Measurements from ENCODE around the gene APOL6.
"Not testable (repeated sequence)": the region's sequence is repeated elsewhere in the genome, so short reads cannot be mapped to it uniquely, and the experiment has no call there.

The APOL6 gene

GRCh38 chr22:35695202-35695601 is 47.0 kb downstream of the APOL6 start:
- TF ChIP-seq EZH2 (optimal IDR thresholded peaks at IDR 0.05; ENCODE audit: low read depth, low read length) (no peak), EZH2phosphoT487 (IDR thresholded peaks at IDR 0.05; ENCODE audit: low read length) (no peak)
- TF ChIP-seq, protein P1, sequence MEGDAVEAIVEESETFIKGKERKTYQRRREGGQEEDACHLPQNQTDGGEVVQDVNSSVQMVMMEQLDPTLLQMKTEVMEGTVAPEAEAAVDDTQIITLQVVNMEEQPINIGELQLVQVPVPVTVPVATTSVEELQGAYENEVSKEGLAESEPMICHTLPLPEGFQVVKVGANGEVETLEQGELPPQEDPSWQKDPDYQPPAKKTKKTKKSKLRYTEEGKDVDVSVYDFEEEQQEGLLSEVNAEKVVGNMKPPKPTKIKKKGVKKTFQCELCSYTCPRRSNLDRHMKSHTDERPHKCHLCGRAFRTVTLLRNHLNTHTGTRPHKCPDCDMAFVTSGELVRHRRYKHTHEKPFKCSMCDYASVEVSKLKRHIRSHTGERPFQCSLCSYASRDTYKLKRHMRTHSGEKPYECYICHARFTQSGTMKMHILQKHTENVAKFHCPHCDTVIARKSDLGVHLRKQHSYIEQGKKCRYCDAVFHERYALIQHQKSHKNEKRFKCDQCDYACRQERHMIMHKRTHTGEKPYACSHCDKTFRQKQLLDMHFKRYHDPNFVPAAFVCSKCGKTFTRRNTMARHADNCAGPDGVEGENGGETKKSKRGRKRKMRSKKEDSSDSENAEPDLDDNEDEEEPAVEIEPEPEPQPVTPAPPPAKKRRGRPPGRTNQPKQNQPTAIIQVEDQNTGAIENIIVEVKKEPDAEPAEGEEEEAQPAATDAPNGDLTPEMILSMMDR (IDR thresholded peaks at IDR 0.05; ENCODE audit: low read length): no peak

GRCh38 chr22:35697142-35697541 is 48.9 kb downstream of the APOL6 start:
- Histone ChIP-seq H3K9me2 (replicated peaks; ENCODE audit: insufficient read depth, low read length) (no peaks in the 10 kb centered on the region), H3K4me3 (ENCODE audit: low read length) (no peak overlapping the region), H3K36me3 (replicated peaks; ENCODE audit: insufficient read depth, low read length) (no peaks in the 10 kb centered on the region), H3K9me3 (replicated peaks; ENCODE audit: insufficient read depth, low read length) (no peaks in the 10 kb centered on the region), H3K4me1 (ENCODE audit: low read length) (no peaks in the 10 kb centered on the region), H3K27me3 (replicated peaks; ENCODE audit: insufficient read depth, low read length) (no peaks in the 10 kb centered on the region), H3K9ac (ENCODE audit: low read length) (no peak overlapping the region), H3K27ac (ENCODE audit: low read length) (no peak overlapping the region), H3K79me2 (ENCODE audit: low read length) (no peaks in the 10 kb centered on the region), H4K20me1 (ENCODE audit: insufficient read depth, low read length) (no peaks in the 10 kb centered on the region), H3F3A (ENCODE audit: insufficient read depth, low read length) (no peaks in the 10 kb centered on the region), H3K4me2 (ENCODE audit: low read depth, low read length) (no peak overlapping the region), H2AFZ (ENCODE audit: low read length) (no peak overlapping the region)
- TF ChIP-seq EZH2 (optimal IDR thresholded peaks at IDR 0.05; ENCODE audit: low read depth, low read length) (no peak), EZH2phosphoT487 (IDR thresholded peaks at IDR 0.05; ENCODE audit: low read length) (no peak)
- TF ChIP-seq, protein P1 (IDR thresholded peaks at IDR 0.05; ENCODE audit: low read length): no peak
- DNase-seq: no peak

More at GRCh38 chr22:35695202-35695601, 47.0 kb downstream of the APOL6 start:
- no peak overlapping the region for H3K9ac ChIP-seq (ENCODE audit: low read length)
- H3K36me3 ChIP-seq (replicated peaks; ENCODE audit: insufficient read depth, low read length): no peaks in the 10 kb centered on the region
- no peaks in the 10 kb centered on the region for H3F3A ChIP-seq (ENCODE audit: insufficient read depth, low read length)
- H3K27ac ChIP-seq (ENCODE audit: low read length): no peak overlapping the region
- H3K9me3 ChIP-seq (replicated peaks; ENCODE audit: insufficient read depth, low read length): no peaks in the 10 kb centered on the region
- H3K27me3 ChIP-seq (replicated peaks; ENCODE audit: insufficient read depth, low read length): no peaks in the 10 kb centered on the region
- DNase-seq: no peak
- H3K4me1 ChIP-seq (ENCODE audit: low read length): no peaks in the 10 kb centered on the region
- H3K4me3 ChIP-seq (ENCODE audit: low read length): no peak overlapping the region
- no peaks in the 10 kb centered on the region for H3K9me2 ChIP-seq (replicated peaks; ENCODE audit: insufficient read depth, low read length)
- H2AFZ ChIP-seq (ENCODE audit: low read length): no peak overlapping the region
- H4K20me1 ChIP-seq (ENCODE audit: insufficient read depth, low read length): no peaks in the 10 kb centered on the region
- no peaks in the 10 kb centered on the region for H3K79me2 ChIP-seq (ENCODE audit: low read length)
- no peak overlapping the region for H3K4me2 ChIP-seq (ENCODE audit: low read depth, low read length)

DNA sequence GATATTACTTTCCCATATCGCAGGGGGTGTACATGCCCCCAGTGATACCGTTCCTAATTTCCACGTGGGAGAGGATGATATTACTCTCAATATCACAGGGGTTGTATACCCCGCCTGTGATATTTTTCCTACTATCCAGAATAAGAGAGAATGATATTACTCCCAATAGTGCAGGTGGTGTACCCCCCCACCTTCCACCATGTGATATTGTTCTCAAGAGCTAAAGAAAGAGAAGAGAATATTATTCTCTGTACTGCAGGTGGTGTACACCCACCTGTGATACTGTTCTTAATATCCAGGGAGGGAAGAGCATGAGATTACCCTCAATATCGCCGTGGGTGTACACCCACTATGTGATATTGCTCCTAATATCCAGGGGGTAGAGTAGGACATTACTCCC is 51.6 kb downstream of the APOL6 start:
- not testable (repeated sequence) for H3K9me3 ChIP-seq (replicated peaks; ENCODE audit: insufficient read depth, low read length); H4K20me1 ChIP-seq (ENCODE audit: insufficient read depth, low read length); H3K4me1 ChIP-seq (ENCODE audit: low read length); H3K9me2 ChIP-seq (replicated peaks; ENCODE audit: insufficient read depth, low read length); H3K9ac ChIP-seq (ENCODE audit: low read length); H2AFZ ChIP-seq (ENCODE audit: low read length); DNase-seq; H3K4me2 ChIP-seq (ENCODE audit: low read depth, low read length); H3K27ac ChIP-seq (ENCODE audit: low read length); H3K27me3 ChIP-seq (replicated peaks; ENCODE audit: insufficient read depth, low read length); H3K36me3 ChIP-seq (replicated peaks; ENCODE audit: insufficient read depth, low read length); H3F3A ChIP-seq (ENCODE audit: insufficient read depth, low read length); H3K4me3 ChIP-seq (ENCODE audit: low read length); H3K79me2 ChIP-seq (ENCODE audit: low read length)

DNA sequence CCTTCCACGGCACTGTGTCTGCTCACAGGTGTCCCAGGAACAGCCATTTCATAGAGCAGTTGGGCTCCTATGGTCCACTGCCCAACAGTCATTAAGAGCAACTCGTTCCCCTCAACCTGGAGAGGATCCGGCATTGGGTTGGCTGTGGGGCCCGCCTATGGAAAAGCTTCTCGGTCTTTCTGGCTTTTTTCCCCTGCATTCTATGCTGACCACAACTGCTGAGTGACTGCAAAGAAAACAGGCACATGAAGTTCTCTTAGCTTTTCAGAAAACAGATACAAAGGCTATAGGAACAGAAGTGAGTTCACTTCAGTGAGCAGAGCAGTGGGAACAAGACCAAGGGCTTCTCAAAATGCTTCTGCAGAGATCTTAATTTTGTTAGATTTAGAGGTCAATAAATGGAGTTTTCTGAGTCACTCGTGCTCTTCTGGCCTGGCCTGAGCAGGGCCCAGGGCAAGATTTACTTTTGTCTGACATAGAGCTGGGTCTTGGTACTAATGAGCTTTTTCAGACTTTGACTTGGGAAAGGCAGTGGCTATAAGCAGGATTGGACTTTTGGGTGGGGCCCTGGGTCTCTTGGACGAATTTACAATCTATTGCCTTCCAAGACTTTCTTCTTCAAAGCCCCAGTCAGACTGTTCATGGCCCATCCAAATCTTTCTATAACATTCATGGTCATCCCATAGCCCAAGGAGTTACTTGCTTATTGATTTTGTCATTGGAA is 55.8 kb downstream of the APOL6 start:
- H3K4me2 ChIP-seq (ENCODE audit: low read depth, low read length): no peak overlapping the region
- H3K4me3 ChIP-seq (ENCODE audit: low read length): no peak overlapping the region

More for the DNA sequence above, 55.8 kb downstream of the APOL6 start:
- Histone ChIP-seq H2AFZ (ENCODE audit: low read length) (no peak overlapping the region), H3F3A (ENCODE audit: insufficient read depth, low read length) (no peaks in the 10 kb centered on the region), H3K9me2 (replicated peaks; ENCODE audit: insufficient read depth, low read length) (no peaks in the 10 kb centered on the region), H3K27ac (ENCODE audit: low read length) (no peak overlapping the region), H3K9ac (ENCODE audit: low read length) (no peak overlapping the region), H3K4me1 (ENCODE audit: low read length) (no peaks in the 10 kb centered on the region), H3K9me3 (replicated peaks; ENCODE audit: insufficient read depth, low read length) (no peaks in the 10 kb centered on the region), H3K27me3 (replicated peaks; ENCODE audit: insufficient read depth, low read length) (no peaks in the 10 kb centered on the region), H3K79me2 (ENCODE audit: low read length) (no peaks in the 10 kb centered on the region), H4K20me1 (ENCODE audit: insufficient read depth, low read length) (no peaks in the 10 kb centered on the region), H3K36me3 (replicated peaks; ENCODE audit: insufficient read depth, low read length) (no peaks in the 10 kb centered on the region)
- DNase-seq: no peak
- TF ChIP-seq, protein P1 (IDR thresholded peaks at IDR 0.05; ENCODE audit: low read length): no peak
- TF ChIP-seq EZH2 (optimal IDR thresholded peaks at IDR 0.05; ENCODE audit: low read depth, low read length): no peak
- no peak for TF ChIP-seq EZH2phosphoT487 (IDR thresholded peaks at IDR 0.05; ENCODE audit: low read length)
